Activated CD4-positive, alpha-beta memory T cell treated with anti-CD3 and anti-CD28 coated beads, Interleukin-2, amount 10 ng/mL, durations not matched to agents 7 days and 5 days (primary cell): ENCODE data around the gene GAB2. TPM values are rescaled to one million over a fixed set of nuclear protein-coding genes. Genes with fewer than 3 reads are reported as not detected.

Experiments
- CTCF ChIA-PET: fragments of 350-600 bp; sonication (Branson Sonifier 250); formaldehyde crosslinking; loops from one replicate; lab custom pipeline; 2021; ENCODE audit warnings: antibody characterized with exemption, inconsistent platforms; lab: Charles Lee
- POLR2A ChIA-PET: fragments of 350-600 bp; sonication (Branson Sonifier 250); formaldehyde crosslinking; loops from one replicate; lab custom pipeline; 2021; ENCODE audit warnings: antibody characterized with exemption; lab: Charles Lee
- DNase-seq: peaks from one replicate; pipeline ENCODE4 v3.0.0-alpha.2; 2020
- H3K27ac Mint-ChIP-seq: one replicate; pipeline ENCODE4 v1.8.0; 2021; ENCODE audit warnings: mild to moderate bottlenecking, mixed read lengths
- H3K27me3 Mint-ChIP-seq: one replicate; pipeline ENCODE4 v1.8.0; 2021; ENCODE audit warnings: mixed read lengths
- H3K36me3 Mint-ChIP-seq: one replicate; pipeline ENCODE4 v1.8.0; 2021; ENCODE audit warnings: low read depth, mixed read lengths
- H3K4me1 Mint-ChIP-seq: one replicate; pipeline ENCODE4 v1.8.0; 2021; ENCODE audit warnings: mixed read lengths
- H3K4me3 Mint-ChIP-seq: one replicate; pipeline ENCODE4 v1.8.0; 2021; ENCODE audit warnings: mild to moderate bottlenecking, mixed read lengths
- H3K9me3 Mint-ChIP-seq: one replicate; pipeline ENCODE4 v1.8.0; 2021; ENCODE audit warnings: mixed read lengths
- total RNA-seq, 2 experiments: library from RNA; stranded (reverse); gene quantifications; one replicate each; pipeline ENCODE4 v1.2.3, GENCODE V29; 2021

The GAB2 gene
- total RNA-seq, 2 experiments from 2014 or later: 51.8 to 55.8 TPM

DNA sequence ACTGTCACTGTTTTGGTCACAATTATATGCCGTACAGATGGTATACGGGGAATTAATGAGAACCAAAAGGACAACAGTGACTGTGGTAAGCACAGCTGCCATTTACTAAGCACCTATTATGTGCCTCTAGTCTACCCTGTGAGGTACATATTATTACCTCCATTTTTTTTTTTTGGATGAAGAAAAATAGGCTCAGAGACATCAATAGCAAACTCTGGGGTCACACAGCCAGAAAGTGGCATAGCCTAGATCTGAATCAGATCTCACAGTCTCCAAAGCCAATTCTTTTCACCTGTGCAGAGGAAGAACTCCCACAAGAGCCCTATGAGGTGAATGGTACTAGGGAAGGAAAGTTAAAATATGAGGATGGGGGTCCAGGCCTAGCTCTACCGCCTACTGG, 160.0 kb downstream of the GAB2 start:
- H3K4me3 Mint-ChIP-seq: no peak overlapping the region
- no peaks in the 10 kb centered on the region for H3K4me1 Mint-ChIP-seq
- H3K27ac Mint-ChIP-seq: no peak overlapping the region
- CTCF ChIA-PET: no interaction called here
- peaks cover 13% of the 10 kb centered on the region for H3K36me3 Mint-ChIP-seq
- POLR2A ChIA-PET: no interaction called here
- no peak for DNase-seq
- H3K9me3 Mint-ChIP-seq: no peaks in the 10 kb centered on the region
- no peaks in the 10 kb centered on the region for H3K27me3 Mint-ChIP-seq

DNA sequence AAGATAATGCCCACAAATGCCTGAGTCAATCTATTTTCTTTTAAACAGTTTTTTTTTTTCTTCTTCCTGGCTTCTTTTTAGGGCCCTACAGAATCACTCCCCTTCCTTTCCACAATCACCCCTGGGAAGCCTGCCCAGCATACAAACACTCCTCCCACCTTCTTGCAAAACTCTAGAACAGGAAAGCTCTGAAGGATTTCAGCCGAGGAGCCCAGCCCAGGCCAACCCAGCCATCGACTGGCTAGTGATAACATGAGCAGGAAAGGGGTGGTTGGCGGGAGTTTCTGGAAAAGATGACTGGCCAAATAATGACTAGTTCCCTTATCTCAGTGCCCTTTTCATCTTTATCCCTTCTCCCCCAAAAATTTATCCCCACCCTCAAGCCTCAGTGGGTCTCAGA, 160.7 kb downstream of the GAB2 start:
- Mint-ChIP-seq H3K27me3 (no peaks in the 10 kb centered on the region), H3K9me3 (no peaks in the 10 kb centered on the region), H3K4me1 (no peaks in the 10 kb centered on the region), H3K36me3 (peaks cover 15% of the 10 kb centered on the region), H3K27ac (no peak overlapping the region), H3K4me3 (no peak overlapping the region)
- ChIA-PET CTCF (no interaction called here), POLR2A (no interaction called here)
- DNase-seq: no peak

DNA sequence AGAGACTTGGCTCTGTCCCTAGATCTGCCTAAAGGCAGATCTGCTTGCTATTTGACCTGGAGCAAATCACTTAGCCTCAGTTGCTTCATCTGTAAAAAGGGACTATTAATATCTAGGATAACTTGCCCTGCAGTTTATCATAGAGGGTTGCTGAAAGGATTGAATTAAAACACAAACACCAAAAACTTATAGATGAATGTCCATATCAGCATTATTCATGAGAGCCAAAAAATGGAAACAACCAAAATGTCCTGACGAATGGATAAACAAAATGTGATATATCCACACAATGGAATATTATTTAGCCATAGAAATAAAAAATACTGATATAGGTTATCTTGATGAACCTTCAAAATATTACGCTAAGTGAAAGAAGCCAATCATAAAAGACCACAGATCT, 161.7 kb downstream of the GAB2 start:
- DNase-seq: no peak
- peaks cover 4% of the 10 kb centered on the region for H3K4me1 Mint-ChIP-seq
- H3K36me3 Mint-ChIP-seq: peaks cover 18% of the 10 kb centered on the region
- POLR2A ChIA-PET: no interaction called here
- H3K27me3 Mint-ChIP-seq: no peaks in the 10 kb centered on the region
- no peaks in the 10 kb centered on the region for H3K9me3 Mint-ChIP-seq
- no peak overlapping the region for H3K27ac Mint-ChIP-seq
- no peak overlapping the region for H3K4me3 Mint-ChIP-seq
- CTCF ChIA-PET: interaction anchor here (0.8 kb wide), 1 partner anchor 308 kb away, joined by 3 read pairs; no protein-coding TSS in a partner anchor

DNA sequence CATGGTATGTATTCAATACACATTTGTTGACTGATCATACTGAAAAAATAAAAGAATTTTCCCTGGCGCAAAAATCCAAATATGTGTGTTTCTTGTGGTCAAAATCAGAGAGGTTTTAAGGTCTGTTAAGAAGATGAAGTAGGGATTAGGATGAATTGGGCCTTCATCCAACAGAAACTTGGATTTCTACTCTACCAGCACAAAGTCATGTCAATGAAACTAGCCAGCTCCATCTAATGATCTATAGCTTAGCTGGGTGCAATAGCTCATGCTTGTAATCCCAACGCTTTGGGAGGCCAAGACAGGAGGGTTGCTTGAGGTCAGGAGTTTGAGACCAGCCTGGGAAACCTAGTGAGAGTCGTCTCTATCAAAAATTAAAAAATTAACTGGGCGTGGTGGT, 163.4 kb downstream of the GAB2 start:
- CTCF ChIA-PET: interaction anchor here (1.0 to 1.3 kb wide), 2 partner anchors 8 to 310 kb away, joined by 3 read pairs; no protein-coding TSS in a partner anchor
- peaks cover 26% of the 10 kb centered on the region for H3K36me3 Mint-ChIP-seq

GRCh38 chr11:78253797-78254196, 163.8 kb downstream of the GAB2 start:
- Mint-ChIP-seq H3K27me3 (no peaks in the 10 kb centered on the region), H3K27ac (no peak overlapping the region), H3K4me3 (no peak overlapping the region), H3K9me3 (no peaks in the 10 kb centered on the region), H3K36me3 (peaks cover 30% of the 10 kb centered on the region), H3K4me1 (peaks cover 10% of the 10 kb centered on the region)
- ChIA-PET POLR2A (no interaction called here), CTCF (interaction anchor here (1.0 to 1.3 kb wide), 2 partner anchors 8 to 310 kb away, joined by 3 read pairs; no protein-coding TSS in a partner anchor)
- no peak for DNase-seq

More for the DNA sequence above, 163.4 kb downstream of the GAB2 start:
- Mint-ChIP-seq H3K4me1 (peaks cover 10% of the 10 kb centered on the region), H3K27me3 (no peaks in the 10 kb centered on the region), H3K4me3 (no peak overlapping the region), H3K9me3 (no peaks in the 10 kb centered on the region), H3K27ac (no peak overlapping the region)
- no peak for DNase-seq
- POLR2A ChIA-PET: no interaction called here

GRCh38 chr11:78251083-78251775, 166.4 kb downstream of the GAB2 start:
- ChIA-PET POLR2A (interaction anchor here (1.0 to 1.1 kb wide), 2 partner anchors 11 to 168 kb away, joined by 3 to 5 read pairs; no protein-coding TSS in a partner anchor), CTCF (no interaction called here)
- Mint-ChIP-seq H3K27ac (no peak overlapping the region), H3K4me1 (peaks cover 10% of the 10 kb centered on the region), H3K36me3 (peaks cover 47% of the 10 kb centered on the region), H3K9me3 (no peaks in the 10 kb centered on the region), H3K4me3 (no peak overlapping the region), H3K27me3 (no peaks in the 10 kb centered on the region)
- DNase-seq: no peak

DNA sequence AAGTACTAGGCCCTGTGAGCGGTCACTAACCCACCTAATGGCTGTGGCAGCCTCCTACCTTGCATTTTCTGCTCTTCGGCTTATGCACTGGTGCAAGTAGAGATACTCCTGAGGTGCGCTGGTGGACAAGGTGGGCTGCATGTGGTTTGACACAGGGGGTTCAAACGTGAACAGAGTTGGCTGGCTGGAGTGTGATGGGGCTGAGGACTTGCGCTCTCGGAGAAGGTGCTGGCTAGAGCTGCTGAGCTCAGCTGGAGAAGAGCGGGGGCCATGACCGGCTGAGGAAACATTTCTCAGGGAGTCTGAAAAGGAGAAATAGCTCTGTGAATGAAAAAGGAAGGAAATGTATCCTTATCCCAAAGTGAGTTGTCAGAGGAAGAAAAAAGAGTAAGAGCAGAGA, 167.5 kb downstream of the GAB2 start:
- H3K27me3 Mint-ChIP-seq: no peaks in the 10 kb centered on the region
- no peaks in the 10 kb centered on the region for H3K9me3 Mint-ChIP-seq
- H3K36me3 Mint-ChIP-seq: peaks cover 44% of the 10 kb centered on the region
- DNase-seq: no peak
- ChIA-PET POLR2A (interaction anchor here (1.5 kb wide), 1 partner anchor 12 kb away, joined by 3 read pairs; no protein-coding TSS in a partner anchor), CTCF (interaction anchor here (1.3 kb wide), 1 partner anchor 171 kb away, joined by 3 read pairs; no protein-coding TSS in a partner anchor)
- peaks cover 12% of the 10 kb centered on the region for H3K4me1 Mint-ChIP-seq
- H3K4me3 Mint-ChIP-seq: no peak overlapping the region
- no peak overlapping the region for H3K27ac Mint-ChIP-seq

- peaks cover 52% of the 10 kb centered on the region for H3K36me3 Mint-ChIP-seq
- ChIA-PET POLR2A (interaction anchor here (1.5 kb wide), 1 partner anchor 13 kb away, joined by 3 read pairs; no protein-coding TSS in a partner anchor), CTCF (interaction anchor here (1.3 kb wide), 1 partner anchor 172 kb away, joined by 3 read pairs; no protein-coding TSS in a partner anchor)
- H3K4me3 Mint-ChIP-seq: no peak overlapping the region
- H3K4me1 Mint-ChIP-seq: peaks cover 23% of the 10 kb centered on the region
- H3K27me3 Mint-ChIP-seq: no peaks in the 10 kb centered on the region
- no peak for DNase-seq
- no peak overlapping the region for H3K27ac Mint-ChIP-seq
- no peaks in the 10 kb centered on the region for H3K9me3 Mint-ChIP-seq
These were observed 168.7 kb downstream of the GAB2 start for GRCh38 chr11:78248903-78249302.

- ChIA-PET POLR2A (no interaction called here), CTCF (no interaction called here)
- H3K4me3 Mint-ChIP-seq: no peak overlapping the region
- H3K36me3 Mint-ChIP-seq: peaks cover 50% of the 10 kb centered on the region
- no peak for DNase-seq
- H3K27me3 Mint-ChIP-seq: no peaks in the 10 kb centered on the region
- no peaks in the 10 kb centered on the region for H3K9me3 Mint-ChIP-seq
- H3K27ac Mint-ChIP-seq: no peak overlapping the region
- H3K4me1 Mint-ChIP-seq: peaks cover 26% of the 10 kb centered on the region
These were observed 169.4 kb downstream of the GAB2 start for GRCh38 chr11:78248191-78248590.

DNA sequence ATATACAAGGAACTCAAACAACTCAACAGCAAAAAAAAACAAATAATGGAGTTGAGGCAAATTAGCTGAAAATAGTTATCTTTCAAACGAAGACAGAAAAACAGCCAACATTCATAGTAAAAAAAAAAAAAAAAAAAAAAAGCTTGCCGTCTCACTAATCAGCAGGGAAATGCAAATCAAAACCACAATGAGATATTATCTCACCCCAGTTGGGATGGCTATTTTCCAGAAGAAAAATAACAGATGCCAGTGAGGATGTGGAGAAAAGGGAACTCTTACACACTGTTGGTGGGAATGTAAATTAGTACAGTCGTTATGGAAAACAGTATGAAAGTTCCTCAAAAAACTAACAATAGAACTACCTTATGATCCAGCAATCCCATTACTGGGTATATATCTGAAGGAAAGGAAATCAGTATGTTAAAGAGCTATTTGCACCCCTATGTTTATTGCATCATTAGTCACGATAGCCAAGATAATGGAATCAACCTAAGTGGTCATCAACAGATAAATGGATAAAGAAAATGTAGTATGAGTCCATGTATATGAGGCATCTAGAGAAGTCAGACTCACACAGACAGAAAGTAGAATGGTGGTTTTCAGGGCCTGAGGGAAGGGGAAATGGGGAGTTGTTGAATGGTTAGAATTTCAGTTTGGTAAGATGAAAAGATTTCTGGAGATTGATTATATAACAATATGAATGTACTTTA, 172.9 kb downstream of the GAB2 start:
- Mint-ChIP-seq H3K4me1 (peaks cover 15% of the 10 kb centered on the region), H3K36me3 (peaks cover 59% of the 10 kb centered on the region), H3K9me3 (peaks cover 12% of the 10 kb centered on the region), H3K27ac (no peak overlapping the region), H3K27me3 (no peaks in the 10 kb centered on the region), H3K4me3 (no peak overlapping the region)
- ChIA-PET CTCF (interaction anchor here (1.2 kb wide), 1 partner anchor 17 kb away, joined by 3 read pairs; no protein-coding TSS in a partner anchor), POLR2A (no interaction called here)
- no peak for DNase-seq

DNA sequence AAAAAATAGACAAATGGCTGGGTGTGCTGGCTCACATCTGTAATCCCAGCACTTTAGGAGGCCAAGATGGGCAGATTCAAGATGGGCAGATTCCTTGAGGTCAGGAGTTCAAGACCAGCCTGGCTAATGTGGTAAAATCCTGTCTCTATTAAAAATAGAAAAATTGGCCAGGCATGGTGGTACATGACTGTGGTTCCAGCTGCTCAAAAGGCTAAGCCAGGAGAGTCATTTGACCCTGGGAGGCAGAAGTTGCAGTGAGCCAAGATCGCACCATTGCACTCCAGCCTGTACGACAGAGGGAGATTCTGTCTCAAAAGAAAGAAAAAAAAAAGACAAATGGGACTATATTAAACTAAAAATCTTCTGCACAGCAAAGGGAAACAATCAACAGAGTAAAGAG, 173.5 kb downstream of the GAB2 start:
- H3K27me3 Mint-ChIP-seq: no peaks in the 10 kb centered on the region
- H3K4me1 Mint-ChIP-seq: peaks cover 15% of the 10 kb centered on the region
- CTCF ChIA-PET: interaction anchor here (1.2 kb wide), 1 partner anchor 16 kb away, joined by 3 read pairs; no protein-coding TSS in a partner anchor
- no peak overlapping the region for H3K27ac Mint-ChIP-seq
- H3K36me3 Mint-ChIP-seq: peaks cover 55% of the 10 kb centered on the region
- peaks cover 15% of the 10 kb centered on the region for H3K9me3 Mint-ChIP-seq
- DNase-seq: no peak
- POLR2A ChIA-PET: no interaction called here
- H3K4me3 Mint-ChIP-seq: no peak overlapping the region

DNA sequence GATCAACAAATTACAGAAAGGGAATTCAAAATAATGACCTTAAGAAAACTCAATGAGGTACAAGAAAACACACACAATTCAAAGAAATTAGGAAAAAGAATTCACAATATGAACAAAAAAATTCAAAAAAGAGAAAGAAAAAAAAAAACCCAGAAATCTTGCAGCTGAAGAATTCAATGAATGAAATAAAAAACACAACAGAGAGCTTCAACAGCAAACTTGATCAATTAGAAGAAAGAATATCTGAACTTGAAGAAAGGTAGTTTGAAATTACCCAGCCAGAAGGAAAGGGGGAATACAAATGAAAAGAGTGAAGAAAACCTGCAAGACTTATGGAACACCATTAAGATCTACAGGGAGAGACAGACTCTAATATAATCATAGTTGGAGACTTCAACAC, 176.1 kb downstream of the GAB2 start:
- DNase-seq: no peak
- H3K36me3 Mint-ChIP-seq: peaks cover 55% of the 10 kb centered on the region
- no peak overlapping the region for H3K27ac Mint-ChIP-seq
- H3K4me1 Mint-ChIP-seq: peaks cover 15% of the 10 kb centered on the region
- H3K27me3 Mint-ChIP-seq: no peaks in the 10 kb centered on the region
- H3K4me3 Mint-ChIP-seq: no peak overlapping the region
- CTCF ChIA-PET: no interaction called here
- peaks cover 27% of the 10 kb centered on the region for H3K9me3 Mint-ChIP-seq
- POLR2A ChIA-PET: no interaction called here

- Mint-ChIP-seq H3K9me3 (peaks cover 27% of the 10 kb centered on the region), H3K27me3 (no peaks in the 10 kb centered on the region), H3K27ac (no peak overlapping the region), H3K4me1 (peaks cover 10% of the 10 kb centered on the region), H3K36me3 (peaks cover 57% of the 10 kb centered on the region), H3K4me3 (no peak overlapping the region)
- POLR2A ChIA-PET: interaction anchor here (1.3 kb wide), 1 partner anchor 12 kb away, joined by 3 read pairs; no protein-coding TSS in a partner anchor
- CTCF ChIA-PET: interaction anchor here (1.3 kb wide), 1 partner anchor 325 kb away, joined by 3 read pairs; no protein-coding TSS in a partner anchor
- DNase-seq: no peak
These were observed 177.8 kb downstream of the GAB2 start for GRCh38 chr11:78239781-78240180.
